GM12878 (cell line): ENCODE data around the gene PAK5. TPM values are rescaled to one million over a fixed set of nuclear protein-coding genes. Genes with fewer than 3 reads are reported as not detected.

Source experiments
- ATAC-seq: fragments of 200-7000 bp; cut with Tn5 transposase; 3 replicates; pipeline ENCODE4 v1.9.1; 2020; ENCODE audit warnings: mild to moderate bottlenecking, moderate library complexity
- BruUV-seq: library from RNA; stranded (reverse); fragments of 400-500 nt; replicated peaks from 2 replicates; lab custom pipeline; 2021; lab: Mats Ljungman, UMichigan
- CTCF ChIA-PET: fragments of 300-600 bp; sonication (Branson Sonifier 250); formaldehyde crosslinking; extraction: SDS; loops from one replicate; lab custom pipeline; 2021; ENCODE audit warnings: inconsistent platforms; lab: Yijun Ruan, JAX
- POLR2A ChIA-PET: fragments of 350-600 bp; formaldehyde crosslinking; extraction: SDS; loops from one replicate; lab custom pipeline; 2021; ENCODE audit warnings: inconsistent platforms; lab: Charles Lee
- RAD21 ChIA-PET: fragments of 300-600 bp; sonication (Branson Sonifier 250); formaldehyde crosslinking; loops from one replicate; lab custom pipeline; 2023; ENCODE audit warnings: antibody characterized with exemption; ENCODE audit not compliant: unreplicated experiment; lab: Charles Lee
- SMC1A ChIA-PET: fragments of 300-600 bp; sonication (Branson Sonifier 250); formaldehyde crosslinking; loops from one replicate; lab custom pipeline; 2023; ENCODE audit not compliant: unreplicated experiment, uncharacterized antibody; lab: Charles Lee
- DNase-seq: peaks from one replicate; pipeline ENCODE4 v3.0.0-alpha.2; 2011; ENCODE audit warnings: low read depth, low spot score
- FAIRE-seq: peaks from 3 replicates; lab custom pipeline; 2011; peaks lifted over from hg19 to GRCh38; lab: Jason Lieb, UNC
- H2AFZ ChIP-seq: 2 replicates; pipeline ENCODE4 v1.6.0; 2011; ENCODE audit warnings: low read depth, low read length, control low read depth; ENCODE audit not compliant: control insufficient read depth
- H3K27ac ChIP-seq: 2 replicates; pipeline ENCODE4 v1.5.1; 2011; ENCODE audit warnings: control low read depth; ENCODE audit not compliant: control insufficient read depth, insufficient read depth
- H3K27me3 ChIP-seq, 2 experiments: replicated peaks in 1 of 2; 2 replicates each; pipeline versions ENCODE4 v1.6.0 to v1.6.1; 2011; ENCODE audit warnings: low read length in 1 of 2; ENCODE audit not compliant: control insufficient read depth in 2 of 2, insufficient read depth in 2 of 2
- H3K36me3 ChIP-seq, 2 experiments: 2 replicates each; pipeline ENCODE4 v1.5.1; 2011; ENCODE audit warnings: low read length in 1 of 2; ENCODE audit not compliant: control insufficient read depth in 2 of 2, insufficient read depth in 2 of 2
- H3K4me1 ChIP-seq: 2 replicates; pipeline ENCODE4 v1.6.1; 2011; ENCODE audit warnings: mild to moderate bottlenecking, low read length, moderate library complexity, mixed read lengths; ENCODE audit not compliant: control insufficient read depth, insufficient read depth
- H3K4me2 ChIP-seq: 2 replicates; pipeline ENCODE4 v1.6.0; 2011; ENCODE audit warnings: control low read depth; ENCODE audit not compliant: control insufficient read depth, insufficient read depth
- H3K4me3 ChIP-seq: fragments of 200-600 bp; sonication (generic); 2 replicates; pipeline ENCODE4 v1.5.1; 2016
- H3K79me2 ChIP-seq: 2 replicates; pipeline ENCODE4 v1.6.0; 2011; ENCODE audit warnings: low read length; ENCODE audit not compliant: control insufficient read depth, insufficient read depth
- H3K9ac ChIP-seq: 2 replicates; pipeline ENCODE4 v1.8.0; 2011; ENCODE audit warnings: low read length, control low read depth, mixed read lengths; ENCODE audit not compliant: control insufficient read depth, insufficient read depth
- H3K9me3 ChIP-seq: replicated peaks from 3 replicates; pipeline ENCODE4 v1.5.1; 2011; ENCODE audit warnings: mild to moderate bottlenecking, low read length; ENCODE audit not compliant: control insufficient read depth, insufficient read depth
- H4K20me1 ChIP-seq: 2 replicates; pipeline ENCODE4 v1.6.0; 2011; ENCODE audit not compliant: control insufficient read depth, insufficient read depth
- BMI1 ChIP-seq: fragments of 450-650 bp; IDR thresholded peaks from 2 replicates; pipeline ENCODE4 v1.6.1; 2016; ENCODE audit warnings: mild to moderate bottlenecking, moderate library complexity, borderline replicate concordance
- CBFB ChIP-seq: IDR thresholded peaks from 2 replicates; pipeline ENCODE4 v1.6.1; 2016; ENCODE audit warnings: antibody characterized with exemption, low read depth
- CBX3 ChIP-seq: fragments of 200-600 bp; sonication (generic); IDR thresholded peaks from 2 replicates; pipeline ENCODE4 v1.6.1; 2016; ENCODE audit warnings: low read depth, borderline replicate concordance
- CBX5 ChIP-seq: sonication (generic); IDR thresholded peaks from 2 replicates; pipeline ENCODE4 v1.6.1; 2016; ENCODE audit warnings: low read depth, moderate library complexity, mild to moderate bottlenecking, inconsistent platforms
- CEBPZ ChIP-seq: fragments of 150-350 bp; IDR thresholded peaks from 2 replicates; pipeline ENCODE4 v1.6.1; 2016; ENCODE audit warnings: low read depth, low read length
- DPF2 ChIP-seq: fragments of 450-650 bp; IDR thresholded peaks from 2 replicates; pipeline ENCODE4 v1.6.1; 2017; ENCODE audit warnings: mild to moderate bottlenecking
- ETV6 ChIP-seq, 2 experiments: fragments of 450-650 bp in 1 of 2; IDR thresholded peaks in 1 of 2; conservative IDR thresholded peaks in 1 of 2; 2 replicates each; pipeline ENCODE4 v1.6.1; 2014; ENCODE audit warnings: antibody characterized with exemption in 1 of 2, borderline replicate concordance in 1 of 2, low read depth in 1 of 2, mild to moderate bottlenecking in 1 of 2, moderate library complexity in 1 of 2
- FOXK2 ChIP-seq: fragments of 450-650 bp; IDR thresholded peaks from 2 replicates; pipeline ENCODE4 v1.6.1; 2017; ENCODE audit warnings: mild to moderate bottlenecking, moderate library complexity
- GATAD2B ChIP-seq: fragments of 450-650 bp; conservative IDR thresholded peaks from 2 replicates; pipeline ENCODE4 v1.6.1; 2017; ENCODE audit warnings: low read depth, mild to moderate bottlenecking, moderate library complexity
- HSF1 ChIP-seq: fragments of 150-350 bp; IDR thresholded peaks from 2 replicates; pipeline ENCODE4 v1.6.1; 2014; ENCODE audit warnings: mild to moderate bottlenecking, low read depth, low read length
- IKZF1 ChIP-seq: fragments of 450-650 bp; conservative IDR thresholded peaks from 2 replicates; pipeline ENCODE4 v1.6.1; 2017; ENCODE audit warnings: antibody characterized with exemption, mild to moderate bottlenecking
- IKZF2 ChIP-seq, 2 experiments: fragments of 450-650 bp; IDR thresholded peaks; 2 replicates each; pipeline ENCODE4 v1.6.1; 2017; ENCODE audit warnings: mild to moderate bottlenecking in 2 of 2, moderate library complexity in 2 of 2
- NFYB ChIP-seq: IDR thresholded peaks from 2 replicates; pipeline ENCODE4 v1.6.1; 2011; ENCODE audit warnings: low read depth, mild to moderate bottlenecking, low read length, improper control_type of control experiment, moderate library complexity; ENCODE audit not compliant: insufficient read depth
- NR2C2 ChIP-seq: IDR thresholded peaks from 2 replicates; pipeline ENCODE4 v1.6.1; 2011; ENCODE audit warnings: borderline replicate concordance, low read depth; ENCODE audit not compliant: control insufficient read depth, insufficient read length
- POU2F2 ChIP-seq: IDR thresholded peaks from 3 replicates; pipeline ENCODE4 v1.6.1; 2011; ENCODE audit warnings: low read depth, mild to moderate bottlenecking, low read length, borderline replicate concordance
- RELA ChIP-seq: fragments of 450-650 bp; IDR thresholded peaks from 2 replicates; pipeline ENCODE4 v1.8.0; 2014; ENCODE audit warnings: borderline replicate concordance; ENCODE audit not compliant: partially characterized antibody
- SMAD5 ChIP-seq: IDR thresholded peaks from 2 replicates; pipeline ENCODE4 v1.6.1; 2016; ENCODE audit warnings: antibody characterized with exemption, low read depth
- SP1 ChIP-seq: IDR thresholded peaks from one replicate; pipeline ENCODE4 v1.6.1; 2011; ENCODE audit warnings: low read depth, low read length
- SUZ12 ChIP-seq: fragments of 200-600 bp; sonication (generic); IDR thresholded peaks from one replicate; pipeline ENCODE4 v1.6.1; 2018; ENCODE audit warnings: antibody characterized with exemption, mild to moderate bottlenecking; ENCODE audit not compliant: unreplicated experiment
- TCF3 ChIP-seq: IDR thresholded peaks from 2 replicates; pipeline ENCODE4 v1.6.1; 2012; ENCODE audit warnings: low read depth, mild to moderate bottlenecking, low read length, borderline replicate concordance; ENCODE audit not compliant: insufficient read depth
- USF2 ChIP-seq: IDR thresholded peaks from 2 replicates; pipeline ENCODE4 v1.6.1; 2011; ENCODE audit warnings: low read depth, low read length, improper control_type of control experiment, borderline replicate concordance
- WGBS: methylation state at CpG from one replicate; pipeline ENCODE4 v1.1.6; 2016; ENCODE audit warnings: low lambda C conversion rate; ENCODE audit not compliant: insufficient replicate concordance, insufficient coverage; ENCODE audit errors: missing lambda C conversion rate; 5-methylcytosine and 5-hydroxymethylcytosine counted together
- in situ Hi-C: fragments of 300-500 bp; cut with MboI; formaldehyde crosslinking; loops from 9 replicates; pipeline ENCODE4 v1.14.3; 2018; ENCODE audit warnings: mixed read lengths
- intact Hi-C: fragments of 100-400 bp; cut with micrococcal nuclease; formaldehyde crosslinking; loops from one replicate; pipeline ENCODE4 v1.14.2; 2022; ENCODE audit not compliant: unreplicated experiment
- polyA plus RNA-seq, 11 experiments: library from polyadenylated mRNA; depleted of rRNA in 4 of 11; unstranded in 6 of 11; stranded (reverse) in 5 of 11; fragments of >200 nt; fragmentation: Nextera tagmentation in 4 of 11; fragmentation: Illumina TruSeq in 1 of 11; extraction: Ambion mirVana in 4 of 11; extraction: Trizol in 1 of 11; gene quantifications; 1 replicate in 1 of 11; 2 replicates in 10 of 11; pipeline versions ENCODE4 v1.2.1 to v1.2.3, GENCODE V29; 2011 to 2016; ENCODE audit warnings: inconsistent platforms in 2 of 11, missing spikeins in 2 of 11, low read depth in 1 of 11
- total RNA-seq, 4 experiments: library from RNA; depleted of rRNA in 3 of 4; stranded (reverse); fragments of >200 nt in 3 of 4; fragmentation: Illumina TruSeq in 1 of 4; extraction: Trizol in 1 of 4; gene quantifications; 2 replicates each; pipeline versions ENCODE4 v1.2.1 to v1.2.3, GENCODE V29; 2013 to 2021

The PAK5 gene
- total and polyA plus RNA-seq, 10 of the 15 experiments (the other 5 are each of a cell fraction or from before 2014, with no cell fraction given), result not detected

- TF ChIP-seq GATAD2B (no peak), CBX3 (no peak), DPF2 (no peak), RELA (no peak), NR2C2 (no peak), SUZ12 (no peak), BMI1 (no peak), ETV6 (conservative IDR thresholded peaks at IDR 0.05 in 1 of 2, IDR thresholded peaks at IDR 0.05 in 1 of 2; ENCODE audit: borderline replicate concordance in 1 of 2, low read depth in 1 of 2) (no peak), SP1 (no peak)
- TF ChIP-seq, all 136 proteins: peak for 0
These were observed 45.8 kb upstream of the PAK5 start (continued) for GRCh38 chr20:9884666-9885065.

GRCh38 chr20:9884061-9884460, 45.2 kb upstream of the PAK5 start:
- no peak overlapping the region for H3K9ac ChIP-seq
- ChIA-PET CTCF (no interaction called here), SMC1A (no interaction called here), RAD21 (no interaction called here), POLR2A (no interaction called here)
- ATAC-seq, result no peak
- no peaks in the 10 kb centered on the region for H4K20me1 ChIP-seq
- H3K27ac ChIP-seq, result no peak overlapping the region
- in situ Hi-C loops, result no loop called here
- H3K4me1 ChIP-seq, result no peaks in the 10 kb centered on the region
- no peak for DNase-seq
- no peaks in the 10 kb centered on the region for H3K79me2 ChIP-seq
- H3K36me3 ChIP-seq, result no peaks in the 10 kb centered on the region
- FAIRE-seq, result no peak
- intact Hi-C loops, result no loop called here
- H3K9me3 ChIP-seq, result no peaks in the 10 kb centered on the region
- BruUV-seq, result no TSS peak
- H3K27me3 ChIP-seq, result no peaks in the 10 kb centered on the region
- no peak overlapping the region for H3K4me3 ChIP-seq
- H2AFZ ChIP-seq, result no peak overlapping the region
- WGBS, result 39% methylated on average over 1 of the region's 1 CpG
- no peak overlapping the region for H3K4me2 ChIP-seq
- no peak for TF ChIP-seq HSF1
- TF ChIP-seq USF2, result no peak
- no peak for TF ChIP-seq NFYB
- TF ChIP-seq POU2F2, result no peak
- TF ChIP-seq CBX5, result no peak
- no peak for TF ChIP-seq CEBPZ
- no peak for TF ChIP-seq SMAD5
- no peak for TF ChIP-seq IKZF1
- no peak for TF ChIP-seq FOXK2
- no peak for TF ChIP-seq BMI1
- TF ChIP-seq IKZF2 (IDR thresholded peaks at IDR 0.05), result no peak
- TF ChIP-seq TCF3, result no peak
- no peak for TF ChIP-seq CBFB
